ENCODE results near the gene MTO1.
"Not testable (repeated sequence)": the region's sequence is repeated elsewhere in the genome, so short reads cannot be mapped to it uniquely, and the experiment has no call there.

GRCh38 chr6:73551115-73551514, 89.6 kb downstream of the MTO1 start:
- not testable (repeated sequence) for TF ChIP-seq CTCF, POLR2A, POLR2AphosphoS5 (IDR thresholded peaks at IDR 0.05)
